T follicular helper cell (primary cell): ENCODE results near the gene ALLC.

Source experiments
- DNase-seq: peaks from one replicate; pipeline ENCODE4 v3.0.0-alpha.2; 2020; ENCODE audit warnings: low read depth

Gene ALLC

DNA sequence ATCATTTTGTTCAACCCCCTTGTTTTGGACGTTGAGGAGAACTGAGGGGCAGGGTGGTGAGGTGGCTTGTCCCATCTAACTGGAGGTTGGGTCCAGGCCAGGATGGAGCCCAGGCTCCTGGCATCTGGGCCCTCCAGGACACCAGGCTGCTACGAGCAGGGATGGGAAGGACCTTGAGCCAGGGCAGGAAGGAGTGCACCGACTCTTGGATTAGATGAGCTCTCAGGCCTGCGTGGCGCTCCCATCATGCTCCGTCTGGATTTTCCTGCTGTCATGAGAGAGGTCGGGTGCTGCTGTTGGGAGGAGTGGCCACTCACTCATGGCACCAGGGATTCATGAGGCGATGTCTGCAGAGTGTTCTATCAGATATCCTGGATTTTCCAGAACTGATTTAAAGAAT is 18.3 kb upstream of the ALLC start:
- DNase-seq: no peak

GRCh38 chr2:3641181-3641580 is 16.8 kb upstream of the ALLC start:
- DNase-seq: no peak

GRCh38 chr2:3641841-3642421 is 16.1 kb upstream of the ALLC start:
- DNase-seq: no peak

DNA sequence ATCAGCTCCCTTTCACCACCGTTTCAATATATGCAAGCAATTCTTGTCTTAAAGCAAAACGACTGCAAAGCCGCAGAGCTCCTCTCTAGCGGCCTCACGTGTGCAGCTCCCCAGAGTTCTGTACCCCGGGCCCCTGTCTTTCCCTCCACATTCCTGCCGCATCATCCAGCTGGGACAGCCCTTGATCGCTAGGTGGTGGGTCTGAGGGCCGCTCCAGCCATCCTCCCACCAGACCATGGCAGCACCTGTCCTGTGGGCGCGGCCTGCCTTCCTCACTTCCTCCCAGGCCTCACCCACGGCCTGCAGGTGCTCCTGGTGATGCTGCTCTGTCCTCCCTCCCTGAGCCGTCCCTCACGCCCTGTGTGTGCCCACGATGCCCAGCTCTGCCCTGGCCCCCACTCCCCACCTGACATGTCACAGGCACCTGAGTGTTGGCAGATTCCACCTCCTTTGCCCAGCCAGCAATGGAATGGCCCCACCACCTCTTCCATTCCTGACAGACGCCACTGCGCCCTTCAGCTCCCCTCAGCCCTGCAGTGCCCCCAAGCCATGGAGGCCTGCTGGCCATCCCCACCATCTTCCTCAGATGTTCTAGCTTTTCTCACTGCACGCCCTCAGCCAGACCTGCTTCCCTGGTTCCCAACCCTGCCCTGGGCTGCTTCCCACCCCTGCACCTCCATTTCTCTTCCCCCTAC is 15.3 kb upstream of the ALLC start:
- DNase-seq: no peak

DNA sequence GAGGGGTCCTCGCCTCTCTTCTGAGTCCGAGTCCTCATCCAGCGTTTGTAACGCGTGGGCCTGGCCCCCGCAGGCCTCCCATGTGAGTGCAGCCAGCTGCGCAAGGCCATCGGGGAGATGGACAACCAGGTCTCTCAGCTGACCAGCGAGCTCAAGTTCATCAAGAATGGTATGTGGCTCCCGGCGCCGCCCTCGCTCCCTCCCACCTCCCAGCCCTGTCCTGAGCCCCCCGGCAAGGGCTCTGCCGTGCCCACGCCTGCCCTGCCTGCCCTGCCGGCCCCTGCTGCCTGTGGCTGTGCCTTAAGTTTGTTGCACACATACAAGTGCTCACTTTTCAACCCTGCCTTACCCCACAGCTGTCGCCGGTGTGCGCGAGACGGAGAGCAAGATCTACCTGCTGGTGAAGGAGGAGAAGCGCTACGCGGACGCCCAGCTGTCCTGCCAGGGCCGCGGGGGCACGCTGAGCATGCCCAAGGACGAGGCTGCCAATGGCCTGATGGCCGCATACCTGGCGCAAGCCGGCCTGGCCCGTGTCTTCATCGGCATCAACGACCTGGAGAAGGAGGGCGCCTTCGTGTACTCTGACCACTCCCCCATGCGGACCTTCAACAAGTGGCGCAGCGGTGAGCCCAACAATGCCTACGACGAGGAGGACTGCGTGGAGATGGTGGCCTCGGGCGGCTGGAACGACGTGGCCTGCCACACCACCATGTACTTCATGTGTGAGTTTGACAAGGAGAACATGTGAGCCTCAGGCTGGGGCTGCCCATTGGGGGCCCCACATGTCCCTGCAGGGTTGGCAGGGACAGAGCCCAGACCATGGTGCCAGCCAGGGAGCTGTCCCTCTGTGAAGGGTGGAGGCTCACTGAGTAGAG is 14.4 kb upstream of the ALLC start:
- DNase-seq: no peak

GRCh38 chr2:3644246-3644525 is 13.8 kb upstream of the ALLC start:
- DNase-seq: no peak

GRCh38 chr2:3644891-3645605 is 13.0 kb upstream of the ALLC start:
- DNase-seq: no peak

DNA sequence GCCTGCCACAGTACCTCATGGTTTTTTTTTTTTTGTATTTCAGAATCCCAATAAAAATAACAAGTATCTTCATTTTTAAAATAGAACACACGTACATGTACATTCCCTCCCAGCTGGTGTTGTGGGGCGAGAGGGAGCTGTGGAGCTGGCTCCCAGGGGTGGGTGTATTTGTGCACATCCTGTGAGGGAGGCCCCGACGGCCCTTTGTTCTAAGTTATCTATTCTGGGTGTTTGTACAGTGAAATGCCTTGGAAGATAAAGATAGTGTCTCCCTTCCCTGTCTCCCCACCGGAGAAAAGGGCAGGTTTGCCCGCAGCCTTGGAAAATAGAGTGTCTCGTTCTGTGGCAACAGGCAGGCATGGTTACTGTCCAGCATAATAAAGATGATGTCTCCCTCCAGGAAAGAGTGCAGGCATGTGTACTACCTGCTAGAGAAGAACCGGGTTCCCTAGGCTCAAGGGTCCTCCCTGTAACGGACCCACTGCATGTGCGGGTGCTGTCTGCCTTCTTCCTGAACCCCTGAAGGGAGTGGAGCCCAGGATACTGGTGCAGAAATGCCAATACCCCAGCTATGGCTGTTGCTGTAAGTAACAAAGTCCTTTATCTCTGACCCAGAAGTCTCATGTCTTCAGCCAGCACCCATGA is 12.1 kb upstream of the ALLC start:
- no peak for DNase-seq

GRCh38 chr2:3646446-3646845 is 11.6 kb upstream of the ALLC start:
- DNase-seq: no peak

- no peak for DNase-seq
These were observed 10.8 kb upstream of the ALLC start for GRCh38 chr2:3647246-3647645.

DNA sequence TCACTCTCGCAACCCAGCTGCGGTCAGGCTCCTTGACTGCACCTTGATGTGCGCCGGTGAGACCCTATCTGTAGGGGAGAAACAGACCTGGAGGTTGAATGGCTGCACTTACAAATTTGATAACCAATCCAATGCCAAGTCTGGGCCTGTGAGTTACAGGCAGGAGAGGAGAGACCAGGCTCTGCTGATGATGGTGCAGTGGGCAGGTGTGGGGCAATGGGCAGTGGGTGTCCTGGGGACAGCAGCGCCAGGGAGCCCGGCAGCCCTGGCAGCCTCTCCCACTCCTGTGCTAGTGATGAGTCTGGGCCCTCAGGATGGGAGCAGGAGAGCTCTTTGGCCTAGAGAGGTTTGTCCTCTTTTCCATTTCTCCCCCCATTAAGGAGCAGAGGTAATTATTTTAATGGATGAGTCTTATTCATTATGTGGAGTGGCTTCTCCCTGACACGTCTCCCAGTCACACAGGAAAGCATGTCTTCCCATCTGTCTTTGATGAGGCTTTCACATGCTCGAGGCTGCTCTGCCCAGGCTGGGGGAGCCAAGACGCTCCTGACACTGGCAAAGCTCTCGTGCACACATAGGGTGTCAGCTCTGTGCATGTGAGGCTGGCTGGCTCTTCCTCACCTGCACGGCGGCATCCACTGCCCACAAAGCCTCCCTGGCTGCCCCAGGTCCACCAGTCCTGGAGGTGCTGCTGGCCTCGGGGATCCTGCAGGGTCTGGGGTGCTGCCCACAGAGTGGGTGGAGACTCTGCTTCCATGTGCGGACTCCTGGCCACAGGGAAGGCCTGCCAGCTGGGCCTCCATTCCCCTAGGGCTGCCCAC is 10.0 kb upstream of the ALLC start:
- DNase-seq: no peak

DNA sequence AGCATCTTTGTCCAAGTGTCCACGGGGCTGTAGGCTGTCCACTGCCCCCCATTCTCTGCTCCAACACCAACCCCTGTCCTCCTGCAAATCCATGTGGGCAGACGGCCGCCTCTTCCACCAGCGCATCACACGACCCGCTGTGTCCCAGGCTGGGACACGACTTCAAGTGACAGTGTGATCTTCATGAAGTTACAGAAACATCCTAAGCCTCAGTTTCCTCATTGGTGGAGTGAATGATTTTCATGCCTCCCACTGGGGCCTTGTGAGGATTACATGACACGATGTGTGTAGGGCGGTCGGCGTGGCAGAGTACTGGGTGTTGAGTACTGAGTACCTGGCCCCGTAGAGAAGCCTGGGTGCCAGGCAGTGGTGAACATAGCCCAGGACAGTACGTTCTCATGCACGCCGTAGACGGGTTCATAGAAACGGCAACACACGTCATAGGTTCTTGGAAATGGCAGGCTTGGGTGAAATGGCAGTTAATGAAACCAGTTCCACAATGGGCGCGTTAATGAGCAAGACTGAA is 9.3 kb upstream of the ALLC start:
- no peak for DNase-seq

- no peak for DNase-seq
These were observed 8.4 kb upstream of the ALLC start for GRCh38 chr2:3649581-3649980.

GRCh38 chr2:3650140-3650920 is 7.7 kb upstream of the ALLC start:
- no peak for DNase-seq

GRCh38 chr2:3651691-3652648 is 6.0 kb upstream of the ALLC start:
- peak; percentile 52 for DNase-seq

DNA sequence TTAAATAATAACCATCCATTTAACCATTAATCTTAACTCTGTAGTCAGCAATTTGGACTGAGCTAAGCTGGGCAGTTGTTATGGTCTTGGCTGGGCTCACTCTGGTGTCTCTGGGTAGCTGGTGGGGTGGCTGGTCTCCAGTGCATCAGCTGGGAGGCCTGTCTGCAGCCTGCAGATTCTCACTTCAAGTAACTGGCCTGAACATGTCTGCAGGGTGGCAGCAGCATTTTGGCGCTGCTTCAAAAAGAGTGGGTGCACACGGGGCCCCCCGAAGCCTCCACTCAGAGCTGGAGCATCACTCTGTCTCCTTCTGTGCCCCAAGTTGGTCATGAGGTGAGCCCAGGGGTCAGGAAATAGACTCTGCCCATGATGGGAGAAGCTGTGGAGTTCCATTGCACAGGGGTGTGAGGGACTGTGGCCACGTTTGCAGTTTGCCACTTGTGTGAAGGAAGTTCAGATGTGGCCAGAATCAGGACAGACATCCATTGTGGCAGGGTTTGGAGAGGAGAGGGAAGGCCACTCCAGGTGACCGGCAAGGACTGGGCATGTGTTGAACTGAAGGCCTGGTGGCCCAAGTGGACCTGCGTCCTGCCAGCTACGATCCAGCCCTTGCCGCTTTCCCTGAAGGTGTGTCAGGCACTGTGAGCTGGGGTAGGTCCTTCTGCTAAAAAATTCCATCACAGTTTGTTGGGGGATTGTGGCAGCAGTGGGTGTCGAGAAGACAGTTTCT is 4.9 kb upstream of the ALLC start:
- DNase-seq: no peak

- DNase-seq: no peak
These were observed 4.0 kb upstream of the ALLC start for GRCh38 chr2:3654011-3654410.

- no peak for DNase-seq
These were observed 3.3 kb upstream of the ALLC start for GRCh38 chr2:3654531-3655225.
